ENCODE measurements around the gene UGP2. TPM values are rescaled to one million over a fixed set of nuclear protein-coding genes. Genes with fewer than 3 reads are reported as not detected.
A peak's percentile ranks its signal among the peaks of the same experiment; 100 is the strongest.
"Not testable (repeated sequence)": the region's sequence is repeated elsewhere in the genome, so short reads cannot be mapped to it uniquely, and the experiment has no call there.

Gene UGP2
- total RNA-seq, result 87.8 TPM

DNA sequence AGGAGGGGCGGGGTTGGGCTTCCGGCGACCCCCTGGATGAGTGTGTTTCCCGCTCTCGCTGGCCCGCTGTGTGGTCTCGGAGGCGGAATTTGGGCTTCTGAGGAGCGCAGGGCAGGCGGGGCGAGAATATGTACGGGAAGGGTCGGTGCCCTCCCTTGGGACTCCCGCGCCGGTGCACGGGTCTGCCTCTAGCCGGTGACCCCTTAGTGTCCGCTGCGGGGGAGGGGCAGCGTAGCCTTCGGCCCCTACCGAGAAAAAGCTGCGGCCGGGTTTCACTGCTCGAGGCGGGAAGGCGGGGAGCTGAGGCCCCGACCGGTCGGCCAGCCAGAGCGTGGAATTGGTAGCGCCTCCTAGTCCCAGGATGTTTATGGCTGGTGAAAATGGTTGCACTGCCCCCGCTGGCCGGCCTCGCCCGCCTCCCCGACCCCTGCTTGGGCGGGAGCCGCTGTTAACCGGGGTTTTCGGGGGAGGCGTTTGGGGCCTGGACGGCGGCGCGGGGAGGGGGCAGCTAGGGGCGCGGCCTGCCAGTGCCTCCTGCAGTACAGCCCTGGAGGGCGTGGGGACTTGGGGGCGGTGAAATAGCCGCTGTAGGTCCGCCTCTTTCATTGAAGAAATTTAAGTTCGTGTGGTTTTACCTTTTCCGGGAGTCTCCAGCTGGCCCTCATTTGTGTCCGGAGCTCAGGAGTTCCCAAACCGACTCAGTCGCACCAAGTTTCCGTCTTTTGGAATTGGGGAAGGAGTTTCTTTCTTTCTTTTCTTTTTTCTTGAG lies at the start of gene UGP2:
Gene UGP2, plus strand, starts transcription at position 643 of the 769 bp plus-strand sequence. CDS start 290 bp downstream, outside the sequence.
- ATAC-seq, result peak; percentile 88

- ATAC-seq, result peak; percentile 35
Observed at GRCh38 chr2:63792530-63792929, 49.2 kb upstream of the UGP2 start.

DNA sequence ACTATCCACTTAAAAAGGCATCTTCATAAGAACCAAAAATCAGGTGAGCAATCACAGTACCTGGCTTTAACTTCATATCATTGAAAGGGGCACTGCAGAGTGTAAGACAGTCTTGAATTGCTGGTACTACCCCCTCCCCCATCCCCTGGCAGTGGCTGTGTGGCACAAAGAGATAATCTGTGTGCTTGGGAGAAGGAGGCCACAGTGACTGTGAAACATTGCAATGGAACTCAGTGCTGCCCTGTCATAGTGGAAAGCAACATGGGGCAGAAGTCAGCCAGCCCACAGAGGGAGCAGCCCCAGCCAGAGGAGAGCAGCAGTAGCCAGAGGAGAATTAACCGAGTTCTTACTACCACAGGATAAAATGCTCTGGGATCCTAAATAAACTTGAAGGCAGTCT lies 45.3 kb upstream of the UGP2 start:
- no peak for ATAC-seq

DNA sequence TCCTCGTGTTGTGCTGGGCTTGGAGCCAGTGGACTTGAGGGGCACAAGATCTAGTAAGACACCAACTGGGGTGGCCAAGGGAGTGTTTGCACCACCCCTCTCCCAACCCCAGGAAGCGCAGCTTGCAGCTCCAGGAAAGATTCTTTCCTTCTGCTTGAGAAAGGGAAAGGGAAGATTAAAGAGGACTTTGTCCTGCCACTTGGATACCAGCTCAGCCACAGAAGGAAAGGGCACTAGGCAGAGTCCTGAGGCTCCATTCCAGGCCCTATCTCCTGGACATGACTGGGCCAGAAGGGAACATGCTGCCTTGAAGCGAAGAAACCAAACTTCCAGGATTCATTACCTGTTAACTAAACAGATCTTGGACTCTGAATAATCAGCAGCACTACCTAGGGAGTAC lies 44.9 kb upstream of the UGP2 start:
- no peak for ATAC-seq

- ATAC-seq, result no peak
Observed at GRCh38 chr2:63801455-63801854, 40.2 kb upstream of the UGP2 start.

- no peak for ATAC-seq
Observed at GRCh38 chr2:63805412-63805811, 36.3 kb upstream of the UGP2 start.

GRCh38 chr2:63808036-63808435 lies 33.7 kb upstream of the UGP2 start:
- ATAC-seq, result not testable (repeated sequence)

DNA sequence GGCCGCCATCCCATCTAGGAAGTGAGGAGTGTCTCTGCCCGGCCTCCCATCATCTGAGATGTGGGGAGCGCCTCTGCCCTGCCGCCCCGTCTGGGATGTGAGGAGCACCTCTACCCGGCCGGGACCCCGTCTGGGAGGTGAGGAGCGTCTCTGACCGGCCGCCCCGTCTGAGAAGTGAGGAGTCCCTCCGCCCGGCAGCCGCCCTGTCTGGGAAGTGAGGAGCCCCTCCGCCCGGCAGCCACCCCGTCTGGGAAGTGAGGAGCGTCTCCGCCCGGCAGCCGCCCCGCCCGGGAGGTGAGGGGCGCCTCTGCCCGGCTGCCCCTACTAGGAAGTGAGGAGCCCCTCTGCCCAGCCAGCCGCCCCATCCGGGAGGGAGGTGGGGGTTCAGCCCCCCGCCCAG lies 32.8 kb upstream of the UGP2 start:
- ATAC-seq, result not testable (repeated sequence)

DNA sequence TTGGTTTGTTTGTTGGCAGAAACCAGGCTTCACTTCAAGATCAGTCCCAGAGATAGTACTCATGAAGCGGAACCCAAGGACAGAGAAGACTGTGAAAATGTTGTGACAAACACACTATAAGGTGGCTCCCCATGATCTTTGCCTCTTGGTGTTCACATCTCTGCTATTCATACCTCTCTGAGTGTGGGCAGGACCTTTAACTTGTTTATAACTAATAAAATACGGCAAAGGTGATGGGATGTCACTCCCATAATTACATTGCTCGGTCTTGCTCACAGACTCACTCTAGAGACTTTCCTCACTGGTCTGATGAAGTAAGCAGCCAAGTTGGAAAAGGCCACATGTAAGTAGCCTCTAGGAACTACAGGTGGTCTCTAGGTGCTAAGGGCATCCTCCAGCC lies 30.6 kb upstream of the UGP2 start:
- no peak for ATAC-seq

DNA sequence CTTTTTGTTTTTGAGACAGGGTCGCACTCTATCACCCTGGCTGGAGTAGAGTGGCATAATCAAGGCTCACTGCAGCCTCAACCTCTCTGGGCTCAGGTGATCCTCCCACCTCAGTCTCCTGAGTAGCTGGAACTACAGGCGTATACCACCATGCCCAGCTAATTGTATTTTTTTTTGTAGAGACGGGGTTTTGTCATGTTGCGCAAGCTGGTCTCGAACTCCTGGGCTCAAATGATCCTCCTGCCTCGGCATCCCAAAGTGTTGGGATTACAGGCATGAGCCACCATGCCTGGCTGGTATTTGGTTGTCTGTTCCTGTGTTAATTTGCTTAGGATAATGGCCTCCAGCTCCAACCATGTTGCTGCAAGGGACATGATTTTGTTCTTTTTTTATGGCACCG lies 29.8 kb upstream of the UGP2 start:
- ATAC-seq, result not testable (repeated sequence)

DNA sequence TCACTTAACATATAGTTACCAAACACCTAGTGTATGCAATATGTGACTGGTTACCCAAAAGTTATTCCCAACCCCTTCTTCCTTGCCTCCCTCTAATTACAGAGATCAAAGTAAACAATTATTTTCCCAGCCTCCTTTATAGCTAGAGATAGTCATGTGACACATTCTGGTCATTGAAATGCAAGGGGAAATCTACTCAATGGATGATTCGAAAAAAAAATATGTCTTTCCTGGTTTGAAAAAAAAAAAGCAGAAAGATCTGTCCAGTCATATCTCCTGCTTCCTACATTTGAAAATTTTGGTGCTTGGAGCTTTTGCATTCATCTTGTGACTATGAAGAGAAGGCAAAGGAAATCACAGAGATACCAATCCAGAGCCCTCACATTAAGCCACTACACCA lies 27.6 kb upstream of the UGP2 start:
- no peak for ATAC-seq

- ATAC-seq, result no peak
Observed at GRCh38 chr2:63817382-63817781, 24.3 kb upstream of the UGP2 start.

DNA sequence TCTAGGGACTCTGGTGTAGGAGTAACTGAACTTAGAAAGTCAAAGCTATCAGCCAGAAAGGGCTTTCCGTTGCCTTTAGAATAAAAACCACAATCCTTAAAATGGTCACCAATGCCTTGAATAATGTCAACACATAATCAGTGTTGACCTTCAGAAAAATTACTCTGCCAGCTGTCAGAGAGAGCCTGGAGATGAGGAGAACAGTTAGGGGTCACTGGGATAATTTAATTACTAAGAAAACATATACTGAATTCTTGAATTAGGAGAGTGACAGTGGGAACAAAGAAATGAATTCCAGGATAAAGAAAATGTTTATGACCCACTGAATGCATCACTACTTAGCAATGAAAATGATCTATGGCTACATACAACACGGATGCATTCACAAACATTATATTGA lies 23.4 kb upstream of the UGP2 start:
- no peak for ATAC-seq

DNA sequence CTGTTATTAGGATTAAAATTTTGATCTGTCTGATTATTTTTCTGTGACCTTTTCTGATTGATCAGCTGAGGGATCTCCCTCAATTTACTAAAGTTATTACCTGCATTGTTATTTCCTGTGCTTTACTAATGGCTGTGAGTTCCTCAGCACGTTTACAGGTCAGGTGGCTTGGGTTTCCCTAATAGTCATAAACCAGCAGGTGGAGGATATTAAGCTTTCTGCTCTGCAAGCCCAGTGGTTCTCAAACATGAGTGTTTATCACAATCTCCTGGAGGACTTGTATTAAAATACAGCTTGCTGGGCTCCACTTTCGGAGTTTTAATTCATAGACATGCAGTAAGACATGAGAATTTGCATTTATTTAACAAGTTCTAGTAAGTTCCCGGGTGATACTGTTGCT lies 22.4 kb upstream of the UGP2 start:
- no peak for ATAC-seq

DNA sequence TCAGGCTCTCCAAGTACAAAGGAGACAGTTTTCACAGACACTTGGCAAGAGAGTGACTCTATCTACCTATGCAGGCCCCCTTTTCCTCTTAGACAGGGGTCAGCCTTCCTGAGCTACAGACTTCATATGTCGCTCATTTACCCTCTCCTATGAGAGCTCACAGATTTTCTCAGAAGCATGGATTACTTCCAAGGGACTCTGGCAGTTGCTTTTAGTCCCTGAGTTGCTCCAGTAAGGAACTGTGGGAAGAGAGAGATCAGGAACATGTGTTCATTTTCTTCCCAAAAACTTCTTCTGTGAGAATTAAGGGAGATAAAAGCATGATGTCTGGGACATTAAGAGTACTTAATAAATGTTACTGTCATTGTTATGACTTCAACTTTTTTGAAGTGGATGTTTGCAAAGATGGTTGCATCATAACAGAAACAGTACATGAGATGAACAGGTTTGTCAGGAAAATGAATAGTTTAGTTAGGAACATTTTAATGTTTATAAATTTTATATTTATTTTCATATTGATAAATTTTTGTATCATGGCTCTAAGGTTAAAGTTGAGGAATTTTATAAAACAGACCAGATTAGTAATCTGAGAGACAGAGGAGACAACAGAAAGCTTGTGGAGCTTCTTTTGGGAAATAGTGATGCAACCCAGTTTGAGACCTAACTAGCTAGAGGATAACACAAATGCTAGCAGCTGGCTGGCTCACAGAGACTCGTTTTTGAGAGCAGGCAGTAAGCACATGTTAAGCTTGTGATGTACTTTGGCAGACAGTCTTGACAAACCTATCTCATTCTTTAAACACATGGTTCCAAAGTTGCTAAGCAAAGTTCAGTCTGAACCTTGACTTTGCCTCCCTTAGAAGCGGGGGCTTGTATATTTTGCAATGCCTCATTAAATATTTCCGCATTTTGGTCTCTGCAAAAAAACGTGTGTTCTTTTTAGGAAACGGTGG lies 21.7 kb upstream of the UGP2 start:
- ATAC-seq, result no peak

GRCh38 chr2:63820969-63821368 lies 20.7 kb upstream of the UGP2 start:
- no peak for ATAC-seq

DNA sequence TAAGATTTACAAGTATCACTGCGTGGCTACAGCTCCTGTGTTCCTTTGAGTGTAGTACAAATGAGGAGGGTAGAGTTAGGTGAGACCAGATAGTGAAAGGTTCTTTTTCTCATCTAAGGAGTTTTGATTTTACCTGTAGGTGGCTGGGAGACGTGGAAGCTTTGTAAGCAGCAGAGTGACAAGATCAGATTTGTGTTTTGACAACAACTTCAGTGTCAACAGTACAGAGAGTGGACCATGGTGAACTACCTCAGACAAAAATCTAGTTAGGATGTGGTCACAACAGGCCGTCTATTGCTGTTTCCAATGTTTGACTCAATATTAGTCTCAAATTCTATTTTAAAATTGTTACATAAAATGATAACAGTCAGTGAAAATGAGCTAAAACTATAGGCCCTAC lies 20.3 kb upstream of the UGP2 start:
- ATAC-seq, result no peak

DNA sequence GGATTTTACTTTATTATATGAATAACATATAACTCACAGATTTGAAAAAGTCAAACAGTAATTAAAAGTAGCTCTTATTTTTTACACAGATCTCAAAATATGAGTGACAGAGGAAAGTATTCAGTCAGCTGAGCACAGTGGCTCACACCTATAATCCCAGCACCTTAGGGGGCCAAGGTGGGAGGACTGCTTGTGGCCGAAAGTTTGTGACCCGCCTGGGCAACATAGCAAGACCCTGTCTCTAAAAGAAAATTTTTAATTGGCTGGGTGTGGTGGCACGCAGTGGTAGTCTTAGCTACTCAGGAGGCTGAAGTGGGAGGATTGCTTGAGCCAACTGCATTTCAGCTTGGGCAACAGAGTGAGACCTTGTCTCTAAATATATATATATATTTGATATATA lies 19.2 kb upstream of the UGP2 start:
- ATAC-seq, result no peak

GRCh38 chr2:63827749-63828148 lies 13.9 kb upstream of the UGP2 start:
- no peak for ATAC-seq

DNA sequence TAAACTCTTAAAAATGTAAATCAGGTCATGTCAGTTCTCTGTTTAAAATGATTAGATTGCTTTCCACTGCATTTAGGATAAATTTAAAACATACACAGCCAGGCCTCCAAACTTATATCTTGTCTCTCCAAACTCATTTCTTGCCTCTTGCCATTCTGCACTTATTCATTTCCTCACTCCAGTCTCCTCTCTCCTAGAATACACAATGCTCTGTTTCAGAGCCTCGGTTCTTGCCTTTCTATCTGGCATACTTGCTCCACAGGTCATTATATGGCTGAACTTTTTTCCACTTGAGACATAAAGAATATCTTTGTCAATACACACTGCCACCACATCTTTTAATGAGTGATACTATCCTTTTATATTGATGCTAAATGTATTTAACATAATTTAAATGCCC lies 10.5 kb upstream of the UGP2 start:
- ATAC-seq, result no peak

DNA sequence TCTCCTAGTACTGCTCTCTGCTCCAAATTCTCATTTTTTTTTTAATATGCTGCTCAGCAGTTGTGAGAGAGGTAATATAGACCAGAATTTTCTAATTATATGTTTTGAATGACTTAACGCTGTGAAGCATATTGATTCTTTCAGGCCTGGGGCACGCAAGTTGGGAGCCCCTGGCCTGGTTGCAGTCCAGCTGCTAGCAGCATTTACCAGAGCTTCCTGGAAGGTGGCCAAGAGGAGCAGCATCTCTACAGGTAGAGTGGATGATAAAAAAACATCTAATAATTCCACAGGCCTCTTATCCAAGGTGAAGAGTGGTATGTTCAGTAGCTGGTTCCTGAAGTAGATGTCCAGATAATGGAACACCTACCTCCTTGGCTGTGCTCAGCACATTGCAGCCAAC lies 7.3 kb upstream of the UGP2 start:
- no peak for ATAC-seq

GRCh38 chr2:63837036-63837594 lies 4.6 kb upstream of the UGP2 start:
- no peak for ATAC-seq

- ATAC-seq, result peak; percentile 3
Observed at GRCh38 chr2:63840081-63840784, 1.5 kb upstream of the UGP2 start.

Data from esophagus mucosa (tissue), 1 donor.